SH-SY5Y (cell line): ENCODE measurements around the gene PPP2R5A.

Source experiments
- GATA2 ChIP-seq: IDR thresholded peaks from 2 replicates; pipeline ENCODE4 v1.6.1; 2011; ENCODE audit warnings: mild to moderate bottlenecking, low read depth, low read length
- GATA3 ChIP-seq: IDR thresholded peaks from 2 replicates; pipeline ENCODE4 v1.6.1; 2011; ENCODE audit warnings: low read depth, mild to moderate bottlenecking, low read length, moderate library complexity

GRCh38 chr1:212368073-212368484 is 82.9 kb downstream of the PPP2R5A start:
- TF ChIP-seq GATA2, result no peak
- TF ChIP-seq GATA3, result no peak
